Osteoblast (primary cell): ENCODE measurements around the gene ATP9A. TPM values are rescaled to one million over a fixed set of nuclear protein-coding genes. Genes with fewer than 3 reads are reported as not detected.

Experiments used
- DNase-seq: peaks from one replicate; pipeline ENCODE4 v3.0.0; 2011; ENCODE audit warnings: low spot score, mixed read lengths; ENCODE audit not compliant: insufficient read length; ENCODE audit errors: missing footprints
- H2AFZ ChIP-seq: 2 replicates; pipeline ENCODE4 v1.6.0; 2011; ENCODE audit warnings: mild to moderate bottlenecking, low read length
- H3K27ac ChIP-seq: 2 replicates; pipeline ENCODE4 v1.5.1; 2011; ENCODE audit warnings: mild to moderate bottlenecking, low read depth, low read length, moderate library complexity
- H3K27me3 ChIP-seq: 2 replicates; pipeline ENCODE4 v1.6.0; 2012; ENCODE audit warnings: mild to moderate bottlenecking, control low read depth, inconsistent platforms, low read length, moderate library complexity; ENCODE audit not compliant: insufficient read depth
- H3K36me3 ChIP-seq: 2 replicates; pipeline ENCODE4 v1.5.1; 2011; ENCODE audit warnings: mild to moderate bottlenecking, low read length, control low read depth, moderate library complexity; ENCODE audit not compliant: insufficient read depth
- H3K4me1 ChIP-seq: 2 replicates; pipeline ENCODE4 v1.5.1; 2011; ENCODE audit warnings: mild to moderate bottlenecking, low read length, control low read depth, moderate library complexity; ENCODE audit not compliant: insufficient read depth
- H3K4me2 ChIP-seq: 2 replicates; pipeline ENCODE4 v1.6.0; 2011; ENCODE audit warnings: mild to moderate bottlenecking, low read length; ENCODE audit not compliant: insufficient read depth
- H3K4me3 ChIP-seq: fragments of 200-600 bp; sonication (generic); 3 replicates; pipeline ENCODE4 v1.5.1; 2012; ENCODE audit warnings: mild to moderate bottlenecking, low read length, inconsistent platforms; ENCODE audit not compliant: insufficient read depth
- H3K79me2 ChIP-seq: 2 replicates; pipeline ENCODE4 v1.6.0; 2012; ENCODE audit warnings: mild to moderate bottlenecking, low read length, control low read depth, inconsistent platforms; ENCODE audit not compliant: insufficient read depth
- H3K9me3 ChIP-seq: 2 replicates; pipeline ENCODE4 v1.5.1; 2011; ENCODE audit warnings: low read depth, low read length, control low read depth
- H4K20me1 ChIP-seq: 2 replicates; pipeline ENCODE4 v1.6.0; 2012; ENCODE audit warnings: mild to moderate bottlenecking, low read length, control low read depth; ENCODE audit not compliant: insufficient read depth
- CTCF ChIP-seq: IDR thresholded peaks from 2 replicates; pipeline ENCODE4 v1.5.1; 2011; ENCODE audit warnings: mild to moderate bottlenecking, low read depth, low read length, moderate library complexity; ENCODE audit errors: extremely low read depth
- total RNA-seq: library from RNA; depleted of rRNA; stranded (reverse); fragments of >200 nt; gene quantifications from 2 replicates; pipeline ENCODE4 v1.2.3, GENCODE V29; 2012

The ATP9A gene
- total RNA-seq, 1 donor, result 48.9 TPM

GRCh38 chr20:51547951-51548350 is 220.2 kb downstream of the ATP9A start:
- no peak overlapping the region for H2AFZ ChIP-seq
- H3K9me3 ChIP-seq, result no peaks in the 10 kb centered on the region
- H3K4me2 ChIP-seq, result no peak overlapping the region
- no peak for DNase-seq
- no peak overlapping the region for H3K27ac ChIP-seq
- H4K20me1 ChIP-seq, result no peaks in the 10 kb centered on the region
- no peaks in the 10 kb centered on the region for H3K79me2 ChIP-seq
- H3K4me3 ChIP-seq, result no peak overlapping the region
- no peak for TF ChIP-seq CTCF
- H3K36me3 ChIP-seq, result no peaks in the 10 kb centered on the region
- H3K27me3 ChIP-seq, result peaks cover 29% of the 10 kb centered on the region
- H3K4me1 ChIP-seq, result no peaks in the 10 kb centered on the region

Other genes with a start within 250 kb of the ATP9A start
- gene NFATC2, start 225.7 kb downstream of the ATP9A start, total RNA-seq, result 0.29 and 0.36 TPM in 2 replicates
- gene SALL4, start 34.1 kb upstream of the ATP9A start, total RNA-seq, result 3.3 and 3.5 TPM in 2 replicates